IMR-90 (cell line): ENCODE results near the gene LTBP2. TPM values are rescaled to one million over a fixed set of nuclear protein-coding genes. Genes with fewer than 3 reads are reported as not detected.

Experiments used
- ATAC-seq: fragments of 200-7000 bp; cut with Tn5 transposase; 2 replicates; pipeline ENCODE4 v1.9.1; 2020; ENCODE audit warnings: low read depth, mild to moderate bottlenecking, moderate library complexity
- BruUV-seq: library from RNA; stranded (reverse); fragments of 400-500 nt; replicated peaks from 2 replicates; lab custom pipeline; 2021; lab: Mats Ljungman, UMichigan
- CTCF ChIA-PET: fragments of 300-600 bp; formaldehyde crosslinking; extraction: SDS; loops from one replicate; lab custom pipeline; 2021; ENCODE audit warnings: antibody characterized with exemption; lab: Yijun Ruan, JAX
- POLR2A ChIA-PET: fragments of 300-600 bp; sonication (Branson Sonifier 250); formaldehyde crosslinking; loops from one replicate; lab custom pipeline; 2022; ENCODE audit warnings: antibody characterized with exemption; ENCODE audit not compliant: unreplicated experiment; lab: Charles Lee
- DNase-seq: peaks from one replicate; pipeline ENCODE4 v3.0.0; 2013
- H2AFZ ChIP-seq: replicated peaks from 2 replicates; pipeline ENCODE3; 2013; ENCODE audit warnings: low read length, mild to moderate bottlenecking; ENCODE audit not compliant: poor library complexity
- H2AK5ac ChIP-seq: 2 replicates; pipeline ENCODE4 v1.6.1; 2013; ENCODE audit warnings: low read depth, low read length, inconsistent platforms
- H2AK9ac ChIP-seq: replicated peaks from 2 replicates; pipeline ENCODE3; 2013; ENCODE audit warnings: mild to moderate bottlenecking, low read depth, low read length, moderate library complexity; ENCODE audit not compliant: poor library complexity
- H2BK120ac ChIP-seq: 2 replicates; pipeline ENCODE4 v1.6.1; 2013; ENCODE audit warnings: low read depth, low read length, inconsistent platforms
- H2BK15ac ChIP-seq: 3 replicates; pipeline ENCODE4 v1.6.1; 2013; ENCODE audit warnings: low read depth, low read length, inconsistent platforms
- H2BK20ac ChIP-seq: 2 replicates; pipeline ENCODE4 v1.6.1; 2013; ENCODE audit warnings: low read depth, mild to moderate bottlenecking, inconsistent platforms, low read length, moderate library complexity
- H2BK5ac ChIP-seq: 2 replicates; pipeline ENCODE4 v1.6.1; 2013; ENCODE audit warnings: mild to moderate bottlenecking, low read depth, low read length, inconsistent platforms; ENCODE audit not compliant: poor library complexity, severe bottlenecking
- H3K14ac ChIP-seq: replicated peaks from 2 replicates; pipeline ENCODE4 v1.6.1; 2013; ENCODE audit warnings: low read depth, low read length, inconsistent platforms
- H3K18ac ChIP-seq: 2 replicates; pipeline ENCODE4 v1.6.1; 2013; ENCODE audit warnings: low read depth, low read length, control low read depth
- H3K23ac ChIP-seq: 2 replicates; pipeline ENCODE4 v1.6.1; 2013; ENCODE audit warnings: low read depth, low read length, inconsistent platforms
- H3K27ac ChIP-seq: 2 replicates; pipeline ENCODE4 v1.5.1; 2013; ENCODE audit warnings: mild to moderate bottlenecking, control low read depth, low read length; ENCODE audit not compliant: insufficient read depth
- H3K27me3 ChIP-seq: 2 replicates; pipeline ENCODE4 v1.6.1; 2013; ENCODE audit warnings: low read length; ENCODE audit not compliant: control insufficient read depth, insufficient read depth
- H3K36me3 ChIP-seq: 2 replicates; pipeline ENCODE4 v1.6.1; 2013; ENCODE audit warnings: low read length, mixed read lengths; ENCODE audit not compliant: control insufficient read depth, insufficient read depth
- H3K4ac ChIP-seq: 2 replicates; pipeline ENCODE4 v1.6.1; 2013; ENCODE audit warnings: low read depth, low read length, inconsistent platforms
- H3K4me1 ChIP-seq: 2 replicates; pipeline ENCODE4 v1.6.1; 2013; ENCODE audit warnings: low read length, mixed read lengths; ENCODE audit not compliant: control insufficient read depth, insufficient read depth
- H3K4me2 ChIP-seq: 2 replicates; pipeline ENCODE4 v1.6.1; 2013; ENCODE audit warnings: low read depth, mild to moderate bottlenecking, control low read depth, low read length, moderate library complexity
- H3K4me3 ChIP-seq: 2 replicates; pipeline ENCODE4 v1.5.1; 2013; ENCODE audit warnings: low read depth, mild to moderate bottlenecking, control low read depth, low read length, moderate library complexity; ENCODE audit not compliant: insufficient read depth
- H3K56ac ChIP-seq: 2 replicates; pipeline ENCODE4 v1.6.1; 2013; ENCODE audit warnings: low read length, inconsistent platforms; ENCODE audit not compliant: insufficient read depth; ENCODE audit errors: extremely low read depth
- H3K79me1 ChIP-seq, 2 experiments: 2 replicates each; pipeline ENCODE4 v1.6.1; 2013; ENCODE audit warnings: low read length in 2 of 2, inconsistent platforms in 1 of 2, low read depth in 1 of 2
- H3K9ac ChIP-seq: 2 replicates; pipeline ENCODE4 v1.6.1; 2013; ENCODE audit warnings: low read depth, low read length, control low read depth
- H3K9me1 ChIP-seq: 2 replicates; pipeline ENCODE4 v1.6.1; 2013; ENCODE audit warnings: low read length, inconsistent platforms; ENCODE audit not compliant: insufficient read depth
- H3K9me3 ChIP-seq: 2 replicates; pipeline ENCODE4 v1.6.1; 2013; ENCODE audit warnings: low read length; ENCODE audit not compliant: control insufficient read depth, insufficient read depth
- H4K20me1 ChIP-seq: 2 replicates; pipeline ENCODE4 v1.6.1; 2013; ENCODE audit warnings: low read length, inconsistent platforms; ENCODE audit not compliant: insufficient read depth
- H4K5ac ChIP-seq: 2 replicates; pipeline ENCODE4 v1.6.1; 2013; ENCODE audit warnings: mild to moderate bottlenecking, low read depth, low read length, control low read depth
- H4K8ac ChIP-seq, 2 experiments: 2 replicates each; pipeline ENCODE4 v1.6.1; 2013; ENCODE audit warnings: low read depth in 2 of 2, low read length in 2 of 2, control low read depth in 1 of 2, inconsistent platforms in 1 of 2
- H4K91ac ChIP-seq: 2 replicates; pipeline ENCODE4 v1.6.1; 2013; ENCODE audit warnings: low read depth, low read length, inconsistent platforms; ENCODE audit not compliant: insufficient read depth
- BHLHE40 ChIP-seq: fragments of 150-350 bp; IDR thresholded peaks from 2 replicates; pipeline ENCODE4 v1.6.1; 2016; ENCODE audit warnings: mild to moderate bottlenecking, low read depth, low read length
- CEBPB ChIP-seq: IDR thresholded peaks from 2 replicates; pipeline ENCODE4 v1.6.1; 2012; ENCODE audit warnings: low read depth, low read length, improper control_type of control experiment
- CHD1 ChIP-seq: IDR thresholded peaks from 2 replicates; pipeline ENCODE4 v1.6.1; 2012; ENCODE audit warnings: low read depth, low read length, improper control_type of control experiment
- CTCF ChIP-seq: conservative IDR thresholded peaks from 2 replicates; pipeline ENCODE4 v1.5.1; 2012; ENCODE audit warnings: mild to moderate bottlenecking, low read depth, low read length, improper control_type of control experiment
- ELK1 ChIP-seq: fragments of 150-350 bp; IDR thresholded peaks from 2 replicates; pipeline ENCODE4 v1.6.1; 2016; ENCODE audit warnings: low read depth, mild to moderate bottlenecking, low read length, moderate library complexity, borderline replicate concordance
- FOS ChIP-seq: fragments of 150-350 bp; IDR thresholded peaks from 2 replicates; pipeline ENCODE4 v1.6.1; 2016; ENCODE audit warnings: low read depth, low read length
- MAFK ChIP-seq: IDR thresholded peaks from 2 replicates; pipeline ENCODE4 v1.6.1; 2012; ENCODE audit warnings: low read depth, low read length, improper control_type of control experiment
- MAZ ChIP-seq: IDR thresholded peaks from 2 replicates; pipeline ENCODE4 v1.6.1; 2012; ENCODE audit warnings: low read depth, mild to moderate bottlenecking, low read length, improper control_type of control experiment, moderate library complexity, borderline replicate concordance
- MXI1 ChIP-seq: IDR thresholded peaks from 2 replicates; pipeline ENCODE4 v1.6.1; 2012; ENCODE audit warnings: low read depth, mild to moderate bottlenecking, low read length, moderate library complexity, borderline replicate concordance
- NFE2L2 ChIP-seq: fragments of 150-350 bp; IDR thresholded peaks from 2 replicates; pipeline ENCODE4 v1.6.1; 2016; ENCODE audit warnings: low read depth, mild to moderate bottlenecking, low read length
- POLR2A ChIP-seq: IDR thresholded peaks from 2 replicates; pipeline ENCODE4 v1.6.1; 2012; ENCODE audit warnings: mild to moderate bottlenecking, low read depth, low read length
- RAD21 ChIP-seq: IDR thresholded peaks from 2 replicates; pipeline ENCODE4 v1.6.1; 2012; ENCODE audit warnings: low read length, improper control_type of control experiment
- RCOR1 ChIP-seq: IDR thresholded peaks from 2 replicates; pipeline ENCODE4 v1.6.1; 2012; ENCODE audit warnings: mild to moderate bottlenecking, low read length, improper control_type of control experiment; ENCODE audit not compliant: insufficient replicate concordance
- RFX5 ChIP-seq: IDR thresholded peaks from 2 replicates; pipeline ENCODE4 v1.8.0; 2012; ENCODE audit warnings: low read depth, mild to moderate bottlenecking, low read length, moderate library complexity
- SMC3 ChIP-seq: fragments of 150-350 bp; IDR thresholded peaks from 2 replicates; pipeline ENCODE4 v1.6.1; 2016; ENCODE audit warnings: low read depth, mild to moderate bottlenecking, antibody characterized with exemption, low read length, moderate library complexity
- USF2 ChIP-seq: fragments of 150-350 bp; IDR thresholded peaks from 2 replicates; pipeline ENCODE4 v1.6.1; 2017; ENCODE audit warnings: mild to moderate bottlenecking, antibody characterized with exemption, low read length, low read depth
- WGBS, 2 experiments: methylation state at CpG; one replicate each; pipeline versions ENCODE4 v1.1.5 to v1.1.7; 2013; ENCODE audit warnings: missing lambda C conversion rate in 2 of 2; ENCODE audit not compliant: insufficient read length in 1 of 2; ENCODE audit errors: extremely low coverage in 2 of 2; 5-methylcytosine and 5-hydroxymethylcytosine counted together
- dilution Hi-C: fragments of 300-500 bp; cut with HindIII; formaldehyde crosslinking; loops from one replicate; pipeline ENCODE4 v1.14.3; 2018; ENCODE audit warnings: low sequenced_read_pairs; ENCODE audit not compliant: unreplicated experiment
- in situ Hi-C: fragments of 300-500 bp; cut with MboI; formaldehyde crosslinking; loops from 3 replicates; pipeline ENCODE4 v1.14.3; 2019; ENCODE audit warnings: low sequenced_read_pairs, inconsistent platforms, mixed read lengths
- intact Hi-C: fragments of 100-400 bp; cut with micrococcal nuclease; formaldehyde crosslinking; loops from 2 replicates; pipeline ENCODE4 v1.10.0; 2022
- polyA plus RNA-seq, 3 experiments: library from polyadenylated mRNA; depleted of rRNA; stranded (reverse); fragments of >200 nt; gene quantifications; 2 replicates each; pipeline ENCODE4 v1.2.3, GENCODE V29; 2012; ENCODE audit warnings: low replicate concordance in 1 of 3
- total RNA-seq: library from RNA; depleted of rRNA; stranded (reverse); fragments of >200 nt; gene quantifications from 2 replicates; pipeline ENCODE4 v1.2.3, GENCODE V29; 2012

The LTBP2 gene
- total and polyA plus RNA-seq, 2 of the 4 experiments (the other 2 are of a cell fraction) = 23.8 to 79.3 TPM

GRCh38 chr14:74587363-74587707 is 24.7 kb downstream of the LTBP2 start:
- Histone ChIP-seq H3K9ac (no peak overlapping the region), H3K36me3 (no peaks in the 10 kb centered on the region)

More at GRCh38 chr14:74587363-74587707, 24.7 kb downstream of the LTBP2 start:
- intact Hi-C loops (no loop called here), in situ Hi-C loops (no loop called here), dilution Hi-C loops (no loop called here)
- Histone ChIP-seq H3K79me1 (peaks cover 14 to 94% of the 10 kb centered on the region in 2 experiments), H2BK5ac (no peak overlapping the region), H3K56ac (no peak overlapping the region), H4K8ac (peak overlapping the region in 1 of 2 experiments; percentile 24; a peak in 1 of 4 replicates), H3K4ac (peak overlapping the region; percentile 19; the same call in 1 of the 2 replicates), H3K18ac (no peak overlapping the region), H4K91ac (peak overlapping the region; percentile 24; the same call in 1 of the 2 replicates), H2BK120ac (peak overlapping the region; percentile 0; the same call in 1 of the 2 replicates), H3K9me1 (peaks cover 49% of the 10 kb centered on the region), H2AK5ac (peak overlapping the region; percentile 81), H3K9me3 (no peaks in the 10 kb centered on the region), H3K27me3 (no peaks in the 10 kb centered on the region), H3K4me2 (no peak overlapping the region), H3K27ac (no peak overlapping the region), H3K4me3 (no peak overlapping the region), H4K5ac (no peak overlapping the region), H3K4me1 (peaks cover 33% of the 10 kb centered on the region), H2AK9ac (no peak overlapping the region), H4K20me1 (no peaks in the 10 kb centered on the region), H2BK20ac (no peak overlapping the region), H3K14ac (no peak overlapping the region), H3K23ac (no peak overlapping the region), H2AFZ (peak overlapping the region; percentile 26), H2BK15ac (no peak overlapping the region)
- no peak for DNase-seq
- BruUV-seq = no TSS peak
- POLR2A ChIA-PET = no interaction called here
- no peak for TF ChIP-seq CTCF
- TF ChIP-seq ELK1 = no peak
- no peak for TF ChIP-seq SMC3
- no peak for TF ChIP-seq BHLHE40
- TF ChIP-seq RFX5 = no peak
- TF ChIP-seq MAFK = no peak
- no peak for TF ChIP-seq USF2
- TF ChIP-seq CHD1 = no peak
- TF ChIP-seq FOS = no peak
- no peak for TF ChIP-seq NFE2L2
- no peak for TF ChIP-seq POLR2A
- TF ChIP-seq CEBPB = no peak
- TF ChIP-seq MXI1 = no peak
- TF ChIP-seq RAD21 = no peak
- no peak for TF ChIP-seq RCOR1
- TF ChIP-seq MAZ = no peak
- CTCF ChIA-PET = interaction anchor here (0.6 kb wide), 2 partner anchors 228 to 955 kb away, joined by 3 read pairs; no protein-coding TSS in a partner anchor
- ATAC-seq = no peak
- WGBS, 2 experiments = 97% methylated on average over 9 of the region's 10 CpGs; no CpG with 5 or more reads in 1 of the 2 experiments
